G401.6 (cell line): Measurements from ENCODE around the gene ODAD2.
"Not testable (repeated sequence)": the region's sequence is repeated elsewhere in the genome, so short reads cannot be mapped to it uniquely, and the experiment has no call there.

Experiments
- FAIRE-seq: peaks from 2 replicates; lab custom pipeline; 2012; peaks lifted over from hg19 to GRCh38; lab: Jason Lieb, UNC

Gene ODAD2, protein sequence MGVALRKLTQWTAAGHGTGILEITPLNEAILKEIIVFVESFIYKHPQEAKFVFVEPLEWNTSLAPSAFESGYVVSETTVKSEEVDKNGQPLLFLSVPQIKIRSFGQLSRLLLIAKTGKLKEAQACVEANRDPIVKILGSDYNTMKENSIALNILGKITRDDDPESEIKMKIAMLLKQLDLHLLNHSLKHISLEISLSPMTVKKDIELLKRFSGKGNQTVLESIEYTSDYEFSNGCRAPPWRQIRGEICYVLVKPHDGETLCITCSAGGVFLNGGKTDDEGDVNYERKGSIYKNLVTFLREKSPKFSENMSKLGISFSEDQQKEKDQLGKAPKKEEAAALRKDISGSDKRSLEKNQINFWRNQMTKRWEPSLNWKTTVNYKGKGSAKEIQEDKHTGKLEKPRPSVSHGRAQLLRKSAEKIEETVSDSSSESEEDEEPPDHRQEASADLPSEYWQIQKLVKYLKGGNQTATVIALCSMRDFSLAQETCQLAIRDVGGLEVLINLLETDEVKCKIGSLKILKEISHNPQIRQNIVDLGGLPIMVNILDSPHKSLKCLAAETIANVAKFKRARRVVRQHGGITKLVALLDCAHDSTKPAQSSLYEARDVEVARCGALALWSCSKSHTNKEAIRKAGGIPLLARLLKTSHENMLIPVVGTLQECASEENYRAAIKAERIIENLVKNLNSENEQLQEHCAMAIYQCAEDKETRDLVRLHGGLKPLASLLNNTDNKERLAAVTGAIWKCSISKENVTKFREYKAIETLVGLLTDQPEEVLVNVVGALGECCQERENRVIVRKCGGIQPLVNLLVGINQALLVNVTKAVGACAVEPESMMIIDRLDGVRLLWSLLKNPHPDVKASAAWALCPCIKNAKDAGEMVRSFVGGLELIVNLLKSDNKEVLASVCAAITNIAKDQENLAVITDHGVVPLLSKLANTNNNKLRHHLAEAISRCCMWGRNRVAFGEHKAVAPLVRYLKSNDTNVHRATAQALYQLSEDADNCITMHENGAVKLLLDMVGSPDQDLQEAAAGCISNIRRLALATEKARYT

DNA sequence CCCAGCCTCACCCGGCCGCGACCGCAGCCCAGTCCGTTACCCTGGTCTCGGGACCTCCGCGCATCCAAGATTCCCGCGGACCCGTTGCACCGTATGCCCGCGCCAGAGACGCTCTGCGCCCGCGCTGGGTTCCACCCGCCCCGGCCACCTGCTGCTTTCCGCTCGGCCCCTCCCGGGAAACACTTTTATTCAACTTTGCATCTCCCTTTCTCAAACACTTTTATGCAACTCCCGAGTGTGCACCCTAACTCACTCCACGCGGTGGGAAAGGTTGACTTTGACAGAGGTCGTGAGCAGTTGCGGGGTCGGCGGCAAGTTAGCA is at the start of gene ODAD2:
TSS of gene ODAD2 (minus strand) at position 126 of the 322 bp plus-strand sequence. CDS start 3,937 bp downstream, outside the sequence.
- no peak for FAIRE-seq

DNA sequence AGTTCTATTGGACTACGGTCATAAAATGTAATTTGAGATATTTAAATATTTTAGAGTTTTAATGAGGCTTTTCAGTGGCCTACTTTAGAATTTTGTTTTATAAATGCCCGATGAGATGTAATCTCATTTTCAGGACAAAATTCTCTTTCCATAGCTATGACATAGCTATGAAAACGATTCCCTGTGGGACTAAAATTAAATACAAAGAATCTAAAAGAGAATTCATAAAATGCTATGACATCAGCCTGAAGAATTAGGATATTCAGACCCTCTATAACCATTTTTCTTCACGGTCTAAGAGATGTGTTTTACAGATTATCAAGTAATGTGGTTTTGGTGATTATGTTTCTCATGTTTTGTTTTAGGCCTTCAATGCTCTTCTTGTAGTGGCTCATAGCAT is 48.2 kb upstream of the ODAD2 start:
- FAIRE-seq = no peak

- FAIRE-seq = no peak
These were observed 47.7 kb upstream of the ODAD2 start for GRCh38 chr10:28046579-28046978.

DNA sequence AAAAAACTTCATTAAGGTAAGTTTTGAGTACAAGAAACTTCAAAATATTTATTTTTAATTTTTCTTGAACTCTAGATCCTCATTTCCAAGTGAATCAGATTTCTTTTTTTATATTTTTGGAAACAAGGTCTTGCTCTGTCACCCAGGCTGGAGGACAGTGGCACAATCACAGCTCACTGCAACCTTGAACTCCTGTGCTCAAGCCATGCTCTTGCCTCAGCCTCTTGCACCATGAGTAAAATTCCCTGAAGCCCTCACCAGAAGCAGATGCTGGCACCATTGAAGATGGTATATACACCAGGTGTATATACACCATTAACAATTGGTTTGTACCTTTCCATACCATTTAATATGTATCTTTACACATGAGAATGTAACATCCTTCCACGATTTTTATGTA is 45.1 kb upstream of the ODAD2 start:
- FAIRE-seq = no peak

DNA sequence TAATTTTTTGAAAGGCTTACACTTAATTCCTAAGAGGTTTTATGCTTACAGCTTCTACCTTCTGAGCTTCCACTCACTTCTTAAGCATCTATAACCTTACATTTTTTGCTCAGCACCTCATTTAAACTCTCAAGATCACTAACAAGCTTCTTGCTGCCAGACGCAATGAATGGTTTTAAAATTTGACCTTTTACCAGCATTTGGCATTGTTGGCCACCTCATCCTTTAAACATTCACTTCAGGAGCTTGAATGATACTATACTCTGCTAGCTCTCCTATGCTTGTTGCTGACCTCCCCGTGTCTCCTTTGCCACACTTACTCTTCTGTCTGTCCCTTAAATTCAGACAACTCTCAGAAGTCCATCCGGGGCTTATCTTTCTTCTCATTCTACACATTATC is 37.7 kb upstream of the ODAD2 start:
- FAIRE-seq = no peak

DNA sequence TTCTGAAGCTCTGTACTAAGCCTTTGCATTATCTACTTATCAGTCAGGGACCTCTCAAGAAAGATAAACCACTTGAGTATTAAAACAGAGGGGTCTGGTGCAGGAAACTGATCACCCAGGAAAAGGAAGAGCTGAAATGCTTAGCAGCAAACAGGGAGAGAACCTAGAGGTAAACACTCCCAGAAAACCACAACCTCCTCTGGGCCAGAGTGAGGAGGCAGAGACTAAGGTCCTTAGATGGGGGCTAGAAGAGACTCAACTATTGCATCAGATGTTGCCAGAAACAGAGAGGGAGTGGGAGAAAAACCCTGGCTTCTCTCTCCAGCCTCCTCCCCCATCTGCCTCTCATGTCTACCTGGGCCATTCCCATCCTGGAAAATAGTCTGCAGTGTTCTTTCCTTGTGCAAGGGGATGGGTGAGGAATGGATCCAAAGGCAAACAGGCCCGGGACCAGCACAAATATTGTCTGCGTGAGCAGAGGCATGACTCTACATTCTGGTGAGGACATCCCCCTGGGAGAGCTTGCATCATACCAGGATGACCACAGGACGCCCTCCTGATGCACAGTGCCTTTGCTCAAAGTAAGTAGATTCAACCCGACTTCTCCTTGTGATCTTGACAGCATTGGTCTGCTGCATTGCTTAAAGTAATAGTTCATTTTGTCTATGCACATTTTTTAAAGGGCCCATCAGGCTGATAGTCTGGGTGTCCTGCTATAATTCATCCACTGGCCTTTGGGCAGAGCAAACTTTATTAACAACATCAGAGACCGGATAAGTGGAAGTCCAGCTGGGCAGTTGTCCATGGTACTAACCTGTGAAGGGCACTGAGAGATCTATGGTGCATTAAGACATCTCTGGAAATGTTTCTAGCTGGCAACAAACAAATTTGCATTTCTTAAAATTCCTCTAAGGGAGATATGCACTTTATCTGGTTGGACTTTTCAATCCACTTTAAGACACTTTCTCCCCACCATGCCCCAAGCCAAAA is 22.4 kb upstream of the ODAD2 start:
- no peak for FAIRE-seq

DNA sequence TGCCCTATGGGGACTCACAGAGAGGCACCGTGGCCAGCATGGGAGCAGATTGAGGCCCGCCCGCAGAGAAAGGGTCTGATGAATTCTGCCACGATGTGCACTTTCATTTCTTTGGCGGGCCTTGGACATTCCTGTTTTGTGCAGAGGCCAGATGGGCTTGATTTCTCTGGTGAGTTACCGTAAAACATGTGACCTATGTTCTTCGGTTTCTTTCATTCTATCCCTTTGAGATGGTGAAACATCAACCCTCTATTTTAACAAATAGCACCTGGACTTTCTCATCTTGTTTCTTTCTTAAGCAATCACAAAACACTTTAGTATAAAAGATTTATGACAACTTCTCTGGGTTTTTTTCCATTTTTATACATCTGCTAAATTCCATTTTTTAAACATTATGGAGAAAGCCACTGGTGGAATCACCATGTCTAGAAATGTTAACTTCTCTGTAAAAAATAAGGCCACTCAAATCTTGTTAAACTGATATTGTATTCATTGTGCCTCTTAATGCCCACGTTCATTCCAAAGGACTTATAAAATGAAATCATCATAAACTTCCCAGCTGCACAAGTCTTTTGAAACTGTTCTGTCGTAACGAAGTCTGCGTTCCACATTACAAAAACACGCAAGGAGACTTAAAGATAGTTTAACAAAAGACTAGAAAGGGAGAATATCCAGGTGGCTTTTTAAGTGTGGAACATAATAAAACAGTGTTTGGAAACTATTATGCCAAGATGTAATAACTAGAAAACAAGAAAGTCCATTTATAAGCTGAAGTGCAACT is 21.4 kb upstream of the ODAD2 start:
- no peak for FAIRE-seq

- no peak for FAIRE-seq
These were observed 15.8 kb upstream of the ODAD2 start for GRCh38 chr10:28014651-28015050.

DNA sequence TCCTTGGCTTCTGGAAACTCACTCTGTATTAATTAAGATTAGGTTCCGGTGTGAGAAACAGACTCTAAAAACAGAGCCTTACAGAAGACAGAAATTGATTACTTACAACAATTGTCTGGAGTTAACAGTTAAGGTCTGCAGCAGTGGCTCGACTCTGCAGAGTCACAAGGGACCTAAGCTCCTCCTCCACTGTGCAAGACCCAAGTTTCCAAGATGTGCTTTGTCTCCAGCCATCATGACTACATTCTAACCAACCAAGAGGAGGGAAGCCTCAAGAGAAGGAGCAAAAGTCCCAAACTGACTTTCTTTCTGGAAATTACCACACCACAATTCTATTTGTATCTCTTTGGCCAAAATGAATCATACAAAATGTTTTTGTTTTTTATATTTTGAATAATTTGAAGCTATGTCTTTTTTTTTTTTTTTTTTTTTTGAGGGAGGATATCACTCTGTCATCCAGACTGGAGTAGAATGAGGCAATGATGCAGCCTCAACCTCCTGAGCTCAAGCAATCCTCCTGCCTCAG is 14.2 kb upstream of the ODAD2 start:
- no peak for FAIRE-seq

DNA sequence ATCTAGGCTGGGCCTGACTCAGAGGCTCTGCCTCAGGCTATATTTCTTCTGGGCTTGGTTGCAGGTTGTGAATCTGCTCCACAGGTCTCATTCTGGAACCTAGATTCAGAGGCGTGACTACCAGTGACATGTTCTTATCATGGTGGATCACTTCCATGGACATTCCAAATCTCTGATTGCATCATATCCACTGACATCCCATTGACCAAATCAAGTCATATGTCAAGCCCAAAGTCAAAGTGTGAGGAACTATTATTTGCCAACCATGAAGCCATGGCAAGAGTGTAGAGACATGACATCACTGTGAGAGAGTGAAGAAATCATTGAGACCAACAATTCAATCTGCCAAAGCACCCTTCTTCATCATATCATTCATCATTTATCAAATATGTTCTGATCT is 11.9 kb upstream of the ODAD2 start:
- FAIRE-seq = no peak

GRCh38 chr10:28008054-28008453 is 9.2 kb upstream of the ODAD2 start:
- FAIRE-seq = no peak

DNA sequence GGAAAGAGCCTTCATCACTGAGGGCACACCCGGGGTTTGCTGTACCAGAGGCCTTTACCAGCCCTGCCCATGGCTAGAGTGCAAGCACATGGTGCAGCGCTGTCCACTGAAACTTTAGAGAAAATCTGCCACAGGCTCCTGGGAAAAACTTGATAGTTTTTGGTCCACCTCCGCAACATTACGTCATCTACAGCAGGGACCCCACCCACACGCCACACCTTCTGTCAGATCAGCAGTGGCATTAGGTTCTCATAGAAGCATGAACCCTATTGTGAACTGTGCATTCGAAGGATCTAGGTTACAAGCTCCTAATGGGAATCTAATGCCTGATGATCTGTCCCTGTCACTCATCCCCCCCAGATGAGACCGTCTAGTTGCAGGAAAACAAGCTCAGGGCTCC is 2.5 kb upstream of the ODAD2 start:
- no peak for FAIRE-seq

GRCh38 chr10:27998178-27998953 is 513 bp downstream of the ODAD2 start:
- no peak for FAIRE-seq

GRCh38 chr10:27997865-27998177 is 1.1 kb downstream of the ODAD2 start:
- FAIRE-seq = no peak

DNA sequence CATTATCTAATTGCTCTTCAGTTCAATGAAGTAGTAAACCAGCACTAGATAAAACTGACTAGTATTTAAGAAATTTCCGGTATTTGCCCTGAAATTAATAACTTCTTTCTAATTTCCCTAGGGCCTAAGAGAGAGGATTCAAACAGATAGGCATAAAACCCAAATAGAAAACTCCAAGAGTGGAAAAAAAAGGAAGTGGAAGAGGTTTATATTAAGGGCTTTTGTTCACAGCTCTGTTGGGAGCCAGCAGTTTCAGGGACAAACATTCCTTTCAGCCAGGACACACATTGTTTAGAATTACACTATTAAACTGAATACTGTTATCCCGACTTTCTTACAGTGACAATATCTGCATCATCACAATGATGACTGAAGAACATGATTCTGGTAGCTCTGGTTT is 3.6 kb downstream of the ODAD2 start:
- FAIRE-seq = no peak

DNA sequence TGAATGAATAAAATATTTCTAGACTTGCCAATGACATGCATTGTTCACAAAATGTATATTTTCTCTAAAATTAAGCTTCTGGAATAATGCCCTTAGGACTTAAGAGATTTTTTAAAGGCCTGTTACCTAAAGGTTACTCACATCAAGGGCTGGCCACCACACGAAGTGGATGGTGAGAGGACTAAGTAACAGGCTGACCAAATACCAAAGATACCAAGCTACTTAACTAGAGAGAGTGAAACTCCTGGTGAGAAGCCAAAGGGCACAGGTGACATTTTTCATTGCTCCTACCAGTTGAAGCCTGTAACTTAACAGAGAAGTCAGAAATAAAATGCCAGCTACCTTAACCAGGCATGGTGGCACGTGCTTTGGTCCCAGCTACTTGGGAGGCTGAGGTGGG is 9.5 kb downstream of the ODAD2 start:
- FAIRE-seq = not testable (repeated sequence)

DNA sequence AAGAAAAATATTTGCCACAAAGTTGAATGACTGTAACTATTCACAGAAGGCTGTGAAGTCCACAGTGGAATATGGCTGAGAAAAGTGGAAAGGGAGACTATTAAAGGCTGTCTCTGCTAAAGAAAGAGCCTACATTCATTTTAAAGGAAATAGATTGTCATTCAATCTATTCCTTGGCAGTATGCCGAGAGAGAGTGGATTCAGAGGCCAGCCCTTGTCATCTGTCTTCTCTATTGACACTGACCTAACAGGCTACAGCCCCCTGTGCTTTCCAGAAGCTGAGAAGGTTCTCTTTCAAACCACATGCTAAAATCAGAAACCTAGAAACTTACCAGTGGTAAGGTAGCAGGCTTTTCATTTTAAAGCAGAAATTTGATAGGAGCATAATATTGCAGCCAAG is 12.1 kb downstream of the ODAD2 start:
- FAIRE-seq = no peak

GRCh38 chr10:27982875-27983543 is 15.9 kb downstream of the ODAD2 start:
- no peak for FAIRE-seq

DNA sequence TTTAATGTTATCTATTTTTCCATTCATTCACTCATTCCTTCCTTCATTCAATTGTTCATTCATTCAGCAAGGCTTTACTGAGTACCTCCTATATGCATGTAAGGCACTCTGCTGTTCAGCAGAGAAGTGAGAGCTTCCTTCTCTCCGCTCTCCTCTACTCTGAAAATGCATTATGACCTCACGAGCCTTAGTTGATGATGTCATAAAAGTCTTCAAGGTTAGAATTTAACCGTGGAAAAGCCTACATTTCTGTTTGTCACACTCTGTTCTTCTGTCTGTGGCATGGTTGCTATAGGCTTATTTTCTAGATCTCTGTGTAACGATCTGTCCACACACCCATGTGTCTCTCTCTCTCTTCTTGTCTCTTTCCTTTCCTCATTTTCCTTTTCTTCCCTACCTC is 17.1 kb downstream of the ODAD2 start:
- FAIRE-seq = no peak

GRCh38 chr10:27970795-27971194 is 28.1 kb downstream of the ODAD2 start:
- not testable (repeated sequence) for FAIRE-seq
